K562 (cell line): ENCODE measurements around the gene TLL1. TPM values are rescaled to one million over a fixed set of nuclear protein-coding genes. Genes with fewer than 3 reads are reported as not detected.

ENCODE experiments used
- ATAC-seq: fragments of 200-7000 bp; cut with Tn5 transposase; 3 replicates; pipeline ENCODE4 v1.9.1; 2020; ENCODE audit warnings: moderate library complexity
- BruUV-seq: library from RNA; stranded (reverse); fragments of 400-500 nt; replicated peaks from 2 replicates; lab custom pipeline; 2021; lab: Mats Ljungman, UMichigan
- CTCF ChIA-PET: fragments of 300-600 bp; formaldehyde crosslinking; extraction: SDS; loops from one replicate; lab custom pipeline; 2021; ENCODE audit warnings: low intra/inter-chr PET ratio; lab: Yijun Ruan, JAX
- POLR2A ChIA-PET: fragments of 300-600, 350-650 bp; sonication (Branson Sonifier 250); formaldehyde crosslinking; extraction: SDS; loops from one replicate; lab custom pipeline; 2021; ENCODE audit warnings: antibody characterized with exemption, inconsistent platforms; lab: Yijun Ruan, JAX
- DNase-seq, 4 experiments: peaks; one replicate each; pipeline versions ENCODE4 v3.0.0 to v3.0.0-alpha.2; 2011 to 2018; ENCODE audit warnings: low spot score in 3 of 4, mixed read lengths in 3 of 4; ENCODE audit errors: extremely low read depth in 1 of 4
- FAIRE-seq: peaks from 2 replicates; lab custom pipeline; 2011; peaks lifted over from hg19 to GRCh38; lab: Jason Lieb, UNC
- H2AFZ ChIP-seq: 2 replicates; pipeline ENCODE4 v1.6.0; 2011; ENCODE audit warnings: low read depth, low read length, control low read depth, inconsistent platforms
- H3K27ac ChIP-seq: fragments of 200-600 bp; 3 replicates; pipeline ENCODE4 v1.8.0; 2011; ENCODE audit warnings: low read depth, mild to moderate bottlenecking, control low read depth, inconsistent platforms, low read length, moderate library complexity, mixed read lengths; ENCODE audit errors: extremely low read depth
- H3K27me3 ChIP-seq, 2 experiments: fragments of 300-600 bp in 1 of 2; 2 replicates in 1 of 2; 3 replicates in 1 of 2; pipeline versions ENCODE4 v1.6.0 to v1.8.0; 2011; ENCODE audit warnings: inconsistent platforms in 2 of 2, low read length in 2 of 2, mild to moderate bottlenecking in 1 of 2, mixed read lengths in 1 of 2, moderate library complexity in 1 of 2; ENCODE audit not compliant: control insufficient read depth in 2 of 2, insufficient read depth in 2 of 2
- H3K36me3 ChIP-seq: fragments of 300-600 bp; 3 replicates; pipeline ENCODE4 v1.8.0; 2011; ENCODE audit warnings: mild to moderate bottlenecking, low read length, inconsistent platforms; ENCODE audit not compliant: control insufficient read depth, insufficient read depth
- H3K4me1 ChIP-seq, 2 experiments: fragments of 200-600 bp in 1 of 2; replicated peaks in 1 of 2; 2 replicates in 1 of 2; 3 replicates in 1 of 2; pipeline versions ENCODE4 v1.5.1 to v1.8.0; 2011; ENCODE audit warnings: inconsistent platforms in 2 of 2, low read length in 2 of 2, mild to moderate bottlenecking in 1 of 2, mixed read lengths in 1 of 2, moderate library complexity in 1 of 2; ENCODE audit not compliant: control insufficient read depth in 2 of 2, insufficient read depth in 2 of 2
- H3K4me2 ChIP-seq: 2 replicates; pipeline ENCODE4 v1.6.1; 2011; ENCODE audit warnings: low read length, control low read depth, inconsistent platforms, mixed read lengths; ENCODE audit not compliant: insufficient read depth
- H3K4me3 ChIP-seq: fragments of 200-600 bp; sonication (generic), shearing (Covaris generic); 2 replicates; pipeline ENCODE4 v1.5.1; 2016; ENCODE audit warnings: control low read depth, inconsistent platforms
- H3K79me2 ChIP-seq: fragments of 200-600 bp; 3 replicates; pipeline ENCODE4 v1.8.0; 2011; ENCODE audit warnings: low read length, inconsistent platforms; ENCODE audit not compliant: control insufficient read depth, insufficient read depth
- H3K9ac ChIP-seq, 2 experiments: 2 replicates each; pipeline versions ENCODE4 v1.6.0 to v1.6.1; 2011; ENCODE audit warnings: low read depth in 2 of 2, low read length in 2 of 2, control low read depth in 1 of 2, inconsistent platforms in 1 of 2, mild to moderate bottlenecking in 1 of 2, mixed read lengths in 1 of 2; ENCODE audit not compliant: insufficient read depth in 1 of 2
- H3K9me1 ChIP-seq: one replicate; pipeline ENCODE4 v1.6.0; 2011; ENCODE audit warnings: inconsistent platforms, mild to moderate bottlenecking, low read length, moderate library complexity; ENCODE audit not compliant: control insufficient read depth, insufficient read depth
- H3K9me3 ChIP-seq: replicated peaks from 2 replicates; pipeline ENCODE4 v1.5.1; 2011; ENCODE audit warnings: low read depth, low read length, inconsistent platforms; ENCODE audit not compliant: control insufficient read depth, insufficient read depth
- H4K20me1 ChIP-seq: replicated peaks from 2 replicates; pipeline ENCODE4 v1.6.1; 2011; ENCODE audit warnings: low read length, inconsistent platforms, mixed read lengths; ENCODE audit not compliant: control insufficient read depth, insufficient read depth
- BRCA1 ChIP-seq, 2 experiments: fragments of 450-650 bp in 1 of 2; sonication (generic) in 1 of 2; formaldehyde crosslinking in 1 of 2; IDR thresholded peaks; 2 replicates each; pipeline versions ENCODE4 v1.5.0 to v1.6.1; 2017 to 2020; ENCODE audit warnings: mild to moderate bottlenecking in 1 of 2, missing genetic modification reagents in 1 of 2
- CTCFL ChIP-seq: IDR thresholded peaks from 2 replicates; pipeline ENCODE4 v1.6.1; 2011; ENCODE audit warnings: borderline replicate concordance, low read depth, mild to moderate bottlenecking, moderate library complexity, low read length; ENCODE audit not compliant: insufficient read depth, poor library complexity, severe bottlenecking
- GTF2A2 ChIP-seq: IDR thresholded peaks from 2 replicates; pipeline ENCODE4 v1.6.1; 2016; ENCODE audit warnings: mild to moderate bottlenecking, missing genetic modification characterization, missing compliant biosample characterization
- KLF10 ChIP-seq: fragments of 250-450 bp; sonication (Bioruptor Pico); IDR thresholded peaks from 2 replicates; pipeline ENCODE4 v1.6.1; 2021; ENCODE audit warnings: matching md5 sums
- RBM15 ChIP-seq: fragments of 200-400 bp; formaldehyde crosslinking; IDR thresholded peaks from 2 replicates; pipeline ENCODE4 v1.6.1; 2018; ENCODE audit warnings: mild to moderate bottlenecking, low read length, moderate library complexity; ENCODE audit not compliant: insufficient read depth
- ZBTB12 ChIP-seq: fragments of 250-450 bp; sonication (Bioruptor Pico); IDR thresholded peaks from 2 replicates; pipeline ENCODE4 v1.4.0; 2020
- WGBS: fragments of 100-300 bp; shearing (Covaris generic); methylation state at CpG from one replicate; pipeline ENCODE4 v1.1.6; 2016; ENCODE audit warnings: low coverage, mixed read lengths; ENCODE audit not compliant: insufficient coverage; ENCODE audit errors: missing lambda C conversion rate; 5-methylcytosine and 5-hydroxymethylcytosine counted together
- in situ Hi-C: fragments of 300-500 bp; cut with MboI; formaldehyde crosslinking; loops from 4 replicates; pipeline ENCODE4 v1.15.0; 2018; ENCODE audit warnings: inconsistent platforms, mixed read lengths
- intact Hi-C: fragments of 100-400 bp; cut with micrococcal nuclease; formaldehyde crosslinking; loops from 2 replicates; pipeline ENCODE4 v1.14.2; 2022
- polyA plus RNA-seq, 8 experiments: library from polyadenylated mRNA; depleted of rRNA in 4 of 8; stranded (reverse) in 5 of 8; unstranded in 3 of 8; fragments of >200 nt; fragmentation: Nextera tagmentation in 2 of 8; fragmentation: Illumina TruSeq in 1 of 8; extraction: Ambion mirVana in 2 of 8; extraction: Trizol in 1 of 8; gene quantifications; 2 replicates each; pipeline versions ENCODE4 v1.2.1 to v1.2.3, GENCODE V29; 2011 to 2014; ENCODE audit warnings: inconsistent platforms in 1 of 8, missing spikeins in 1 of 8
- total RNA-seq, 7 experiments: library from RNA; depleted of rRNA in 6 of 7; stranded (reverse); fragments of >200 nt in 6 of 7; fragmentation: Illumina TruSeq in 2 of 7; extraction: Trizol in 2 of 7; gene quantifications; 2 replicates each; pipeline versions ENCODE4 v1.2.1 to v1.2.3, GENCODE V29; 2011 to 2021; ENCODE audit warnings: low replicate concordance in 1 of 7

The TLL1 gene
- total and polyA plus RNA-seq, 9 of the 15 experiments (the other 6 are each of a cell fraction or from before 2014, with no cell fraction given), result not detected

- Histone ChIP-seq H2AFZ (no peak overlapping the region), H4K20me1 (no peaks in the 10 kb centered on the region), H3K9ac (no peak overlapping the region), H3K36me3 (no peaks in the 10 kb centered on the region), H3K27ac (no peak overlapping the region), H3K9me3 (no peaks in the 10 kb centered on the region), H3K4me3 (no peak overlapping the region), H3K4me1 (no peaks in the 10 kb centered on the region), H3K4me2 (no peak overlapping the region), H3K79me2 (no peaks in the 10 kb centered on the region), H3K27me3 (no peaks in the 10 kb centered on the region), H3K9me1 (no peaks in the 10 kb centered on the region)
- FAIRE-seq, result no peak
- CTCF ChIA-PET, result no interaction called here
- intact Hi-C loops, result no loop called here
- no peak for TF ChIP-seq RBM15
- TF ChIP-seq KLF10, result no peak
- no peak for TF ChIP-seq BRCA1 (IDR thresholded peaks at IDR 0.05)
- no peak for TF ChIP-seq BRCA1 (CRISPR knock-in tag; IDR thresholded peaks at IDR 0.05)
- no TSS peak for BruUV-seq
- in situ Hi-C loops, result no loop called here
- POLR2A ChIA-PET, result no interaction called here
- DNase-seq, result no peak
- no peak for ATAC-seq
- WGBS, result 0% methylated on average over 1 of the region's 1 CpG
Observed at GRCh38 chr4:165861363-165861762, 11.7 kb upstream of the TLL1 start.

- no peak overlapping the region for H3K27ac ChIP-seq
- intact Hi-C loops, result no loop called here
- no peak overlapping the region for H2AFZ ChIP-seq
- no peaks in the 10 kb centered on the region for H3K9me3 ChIP-seq
- no peaks in the 10 kb centered on the region for H3K79me2 ChIP-seq
- no peak for DNase-seq
- ATAC-seq, result no peak
- in situ Hi-C loops, result no loop called here
- no peaks in the 10 kb centered on the region for H3K9me1 ChIP-seq
- no peak overlapping the region for H3K9ac ChIP-seq
- WGBS, result 0% methylated on average over 3 of the region's 3 CpGs
- no peaks in the 10 kb centered on the region for H3K27me3 ChIP-seq
- no peaks in the 10 kb centered on the region for H3K4me1 ChIP-seq
- no peaks in the 10 kb centered on the region for H4K20me1 ChIP-seq
- CTCF ChIA-PET, result no interaction called here
- POLR2A ChIA-PET, result no interaction called here
- H3K36me3 ChIP-seq, result no peaks in the 10 kb centered on the region
- H3K4me2 ChIP-seq, result no peak overlapping the region
- no peak for FAIRE-seq
- H3K4me3 ChIP-seq, result no peak overlapping the region
- BruUV-seq, result no TSS peak
- TF ChIP-seq CTCFL (no peak), GTF2A2 (tag) (no peak), ZBTB12 (CRISPR knock-in tag) (no peak)
Observed at GRCh38 chr4:165864271-165864670, 8.8 kb upstream of the TLL1 start.
